ENCODE measurements around the gene RTN3. TPM values are rescaled to one million over a fixed set of nuclear protein-coding genes. Genes with fewer than 3 reads are reported as not detected.

Gene RTN3
- total and polyA plus RNA-seq, 9 of the 15 experiments (the other 6 are each of a cell fraction or from before 2014, with no cell fraction given), result 41.6 to 169 (median 93.5) TPM

DNA sequence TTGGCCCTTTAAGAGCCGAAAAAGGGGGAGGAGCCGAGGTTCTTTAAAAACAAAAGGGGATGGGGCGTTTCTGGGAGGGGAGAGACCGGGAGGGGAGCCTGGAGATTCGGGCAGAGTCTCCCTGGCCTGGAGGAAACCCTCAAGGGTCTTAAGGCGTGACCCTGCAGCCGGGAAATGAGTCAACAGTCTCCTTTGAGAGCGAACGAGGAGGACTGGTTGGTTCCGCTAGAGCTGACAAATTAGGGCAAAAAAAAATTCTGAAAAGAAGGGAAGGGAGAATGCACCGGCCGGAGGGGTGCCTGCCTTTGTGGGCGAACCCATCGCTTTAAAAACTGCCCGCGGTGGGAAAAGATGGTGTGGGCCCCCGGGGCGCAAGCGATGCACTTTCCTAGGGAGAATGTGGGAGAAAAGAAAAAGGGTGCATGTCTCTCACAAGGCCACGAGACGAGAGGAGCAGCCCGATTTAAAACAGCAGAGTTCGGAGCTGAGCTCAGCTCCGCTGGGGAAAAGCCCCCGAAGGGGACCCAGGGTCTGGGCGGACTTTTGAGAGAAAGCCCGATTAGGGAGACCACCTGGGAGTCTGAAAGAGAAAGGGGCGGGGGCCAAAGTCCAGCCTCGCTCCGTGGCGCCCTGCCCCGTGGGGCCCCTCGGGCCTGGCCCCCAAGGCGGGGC is 86.4 kb downstream of the RTN3 start:
- BruUV-seq (replicated peaks), result TSS peak; percentile 64
- peak overlapping the region; percentile 29 for H3K27ac ChIP-seq (ENCODE audit: extremely low read depth, low read depth, low read length)
- FAIRE-seq, result no peak
- intact Hi-C loops (cut with micrococcal nuclease), result loop anchor here (5.0 kb wide), 4 partner anchors 45 to 385 kb away; partner anchors contain the start of genes MARK2, RCOR2 and SPINDOC
- H3K4me1 ChIP-seq (replicated peaks in 1 of 2; ENCODE audit: control insufficient read depth in 2 of 2, insufficient read depth in 2 of 2, low read length in 2 of 2), result peaks cover 8 to 52% of the 10 kb centered on the region in 2 experiments
- peak; percentile 65 to 81 (median 76) for DNase-seq (ENCODE audit: extremely low read depth in 1 of 4, low spot score in 3 of 4)
- peaks cover 20% of the 10 kb centered on the region; the same call in 1 of the 3 replicates for H3K36me3 ChIP-seq (ENCODE audit: control insufficient read depth, insufficient read depth, low read length)
- ChIA-PET CTCF (ENCODE audit: low intra/inter-chr PET ratio) (interaction anchor here (0.6 to 0.9 kb wide), 5 partner anchors 11 to 148 kb away, joined by 3 to 5 read pairs (median 3); no protein-coding TSS in a partner anchor), POLR2A (interaction anchor here (0.7 kb wide), 2 partner anchors 178 to 1184 kb away, joined by 3 read pairs; no protein-coding TSS in a partner anchor)
- 0% methylated on average over 25 of the region's 34 CpGs for WGBS (ENCODE audit: insufficient coverage, low coverage, missing lambda C conversion rate)
- in situ Hi-C loops (cut with MboI), result loop anchor here (10.0 kb wide), 1 partner anchor 377 kb away; no protein-coding TSS in a partner anchor
- no peaks in the 10 kb centered on the region for H4K20me1 ChIP-seq (replicated peaks; ENCODE audit: control insufficient read depth, insufficient read depth, low read length)
- peak overlapping the region; percentile 61 to 95 for H3K9ac ChIP-seq (ENCODE audit: insufficient read depth in 1 of 2, low read depth in 2 of 2, low read length in 2 of 2)
- H2AFZ ChIP-seq (ENCODE audit: low read depth, low read length), result peak overlapping the region; percentile 27
- no peaks in the 10 kb centered on the region for H3K27me3 ChIP-seq (ENCODE audit: control insufficient read depth in 2 of 2, insufficient read depth in 2 of 2, low read length in 2 of 2)
- no peaks in the 10 kb centered on the region for H3K9me3 ChIP-seq (replicated peaks; ENCODE audit: control insufficient read depth, insufficient read depth, low read depth, low read length)
- no peaks in the 10 kb centered on the region for H3K9me1 ChIP-seq (ENCODE audit: control insufficient read depth, insufficient read depth, low read length)
- peak overlapping the region; percentile 60 for H3K4me3 ChIP-seq
- peak overlapping the region; percentile 72 for H3K4me2 ChIP-seq (ENCODE audit: insufficient read depth, low read length)
- ATAC-seq, result peak; percentile 69
- peaks cover 19% of the 10 kb centered on the region for H3K79me2 ChIP-seq (ENCODE audit: control insufficient read depth, insufficient read depth, low read length)
- TF ChIP-seq ZNF124 (CRISPR knock-in tag; IDR thresholded peaks at IDR 0.05) (no peak), ARID1B (IDR thresholded peaks at IDR 0.05) (0 out of 2 replicates have a peak, but pooled peaks have one; percentile 6), SRSF3 (IDR thresholded peaks at IDR 0.05; ENCODE audit: insufficient read depth, low read length) (0 out of 2 replicates have a peak, but pooled peaks have one; percentile 31), ZBTB1 (CRISPR knock-in tag; IDR thresholded peaks at IDR 0.05; ENCODE audit: borderline replicate concordance, low read depth) (0 out of 2 replicates have a peak, but pooled peaks have one; percentile 51), KDM5B (IDR thresholded peaks at IDR 0.05; ENCODE audit: insufficient replicate concordance, low read depth, low read length) (peak; percentile 14), MAZ (CRISPR knock-in tag; conservative IDR thresholded peaks at IDR 0.05 in 1 of 2, IDR thresholded peaks at IDR 0.05 in 1 of 2) (peak in 1 of 2 experiments; percentile 39; a peak in 1 of 4 replicates)
- TF ChIP-seq, protein P1, sequence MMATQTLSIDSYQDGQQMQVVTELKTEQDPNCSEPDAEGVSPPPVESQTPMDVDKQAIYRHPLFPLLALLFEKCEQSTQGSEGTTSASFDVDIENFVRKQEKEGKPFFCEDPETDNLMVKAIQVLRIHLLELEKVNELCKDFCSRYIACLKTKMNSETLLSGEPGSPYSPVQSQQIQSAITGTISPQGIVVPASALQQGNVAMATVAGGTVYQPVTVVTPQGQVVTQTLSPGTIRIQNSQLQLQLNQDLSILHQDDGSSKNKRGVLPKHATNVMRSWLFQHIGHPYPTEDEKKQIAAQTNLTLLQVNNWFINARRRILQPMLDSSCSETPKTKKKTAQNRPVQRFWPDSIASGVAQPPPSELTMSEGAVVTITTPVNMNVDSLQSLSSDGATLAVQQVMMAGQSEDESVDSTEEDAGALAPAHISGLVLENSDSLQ (IDR thresholded peaks at IDR 0.05), result no peak
- TF ChIP-seq, protein P2, sequence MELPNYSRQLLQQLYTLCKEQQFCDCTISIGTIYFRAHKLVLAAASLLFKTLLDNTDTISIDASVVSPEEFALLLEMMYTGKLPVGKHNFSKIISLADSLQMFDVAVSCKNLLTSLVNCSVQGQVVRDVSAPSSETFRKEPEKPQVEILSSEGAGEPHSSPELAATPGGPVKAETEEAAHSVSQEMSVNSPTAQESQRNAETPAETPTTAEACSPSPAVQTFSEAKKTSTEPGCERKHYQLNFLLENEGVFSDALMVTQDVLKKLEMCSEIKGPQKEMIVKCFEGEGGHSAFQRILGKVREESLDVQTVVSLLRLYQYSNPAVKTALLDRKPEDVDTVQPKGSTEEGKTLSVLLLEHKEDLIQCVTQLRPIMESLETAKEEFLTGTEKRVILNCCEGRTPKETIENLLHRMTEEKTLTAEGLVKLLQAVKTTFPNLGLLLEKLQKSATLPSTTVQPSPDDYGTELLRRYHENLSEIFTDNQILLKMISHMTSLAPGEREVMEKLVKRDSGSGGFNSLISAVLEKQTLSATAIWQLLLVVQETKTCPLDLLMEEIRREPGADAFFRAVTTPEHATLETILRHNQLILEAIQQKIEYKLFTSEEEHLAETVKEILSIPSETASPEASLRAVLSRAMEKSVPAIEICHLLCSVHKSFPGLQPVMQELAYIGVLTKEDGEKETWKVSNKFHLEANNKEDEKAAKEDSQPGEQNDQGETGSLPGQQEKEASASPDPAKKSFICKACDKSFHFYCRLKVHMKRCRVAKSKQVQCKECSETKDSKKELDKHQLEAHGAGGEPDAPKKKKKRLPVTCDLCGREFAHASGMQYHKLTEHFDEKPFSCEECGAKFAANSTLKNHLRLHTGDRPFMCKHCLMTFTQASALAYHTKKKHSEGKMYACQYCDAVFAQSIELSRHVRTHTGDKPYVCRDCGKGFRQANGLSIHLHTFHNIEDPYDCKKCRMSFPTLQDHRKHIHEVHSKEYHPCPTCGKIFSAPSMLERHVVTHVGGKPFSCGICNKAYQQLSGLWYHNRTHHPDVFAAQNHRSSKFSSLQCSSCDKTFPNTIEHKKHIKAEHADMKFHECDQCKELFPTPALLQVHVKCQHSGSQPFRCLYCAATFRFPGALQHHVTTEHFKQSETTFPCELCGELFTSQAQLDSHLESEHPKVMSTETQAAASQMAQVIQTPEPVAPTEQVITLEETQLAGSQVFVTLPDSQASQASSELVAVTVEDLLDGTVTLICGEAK (IDR thresholded peaks at IDR 0.05), result 0 out of 2 replicates have a peak, but pooled peaks have one; percentile 33
- TF ChIP-seq, protein P2 (CRISPR knock-in tag; IDR thresholded peaks at IDR 0.05), result no peak

Measured in K562 (cell line).